K562 (cell line): ENCODE data around the gene RNASEH1. TPM values are rescaled to one million over a fixed set of nuclear protein-coding genes. Genes with fewer than 3 reads are reported as not detected.

Experiments
- ATAC-seq: fragments of 200-7000 bp; cut with Tn5 transposase; 3 replicates; pipeline ENCODE4 v1.9.1; 2020; ENCODE audit warnings: moderate library complexity
- BruUV-seq: library from RNA; stranded (reverse); fragments of 400-500 nt; replicated peaks from 2 replicates; lab custom pipeline; 2021; lab: Mats Ljungman, UMichigan
- CTCF ChIA-PET: fragments of 300-600 bp; formaldehyde crosslinking; extraction: SDS; loops from one replicate; lab custom pipeline; 2021; ENCODE audit warnings: low intra/inter-chr PET ratio; lab: Yijun Ruan, JAX
- POLR2A ChIA-PET: fragments of 300-600, 350-650 bp; sonication (Branson Sonifier 250); formaldehyde crosslinking; extraction: SDS; loops from one replicate; lab custom pipeline; 2021; ENCODE audit warnings: antibody characterized with exemption, inconsistent platforms; lab: Yijun Ruan, JAX
- DNase-seq, 4 experiments: peaks; one replicate each; pipeline versions ENCODE4 v3.0.0 to v3.0.0-alpha.2; 2011 to 2018; ENCODE audit warnings: low spot score in 3 of 4, mixed read lengths in 3 of 4; ENCODE audit errors: extremely low read depth in 1 of 4
- FAIRE-seq: peaks from 2 replicates; lab custom pipeline; 2011; peaks lifted over from hg19 to GRCh38; lab: Jason Lieb, UNC
- H2AFZ ChIP-seq: 2 replicates; pipeline ENCODE4 v1.6.0; 2011; ENCODE audit warnings: low read depth, low read length, control low read depth, inconsistent platforms
- H3K27ac ChIP-seq: fragments of 200-600 bp; 3 replicates; pipeline ENCODE4 v1.8.0; 2011; ENCODE audit warnings: low read depth, mild to moderate bottlenecking, control low read depth, inconsistent platforms, low read length, moderate library complexity, mixed read lengths; ENCODE audit errors: extremely low read depth
- H3K27me3 ChIP-seq, 2 experiments: fragments of 300-600 bp in 1 of 2; 2 replicates in 1 of 2; 3 replicates in 1 of 2; pipeline versions ENCODE4 v1.6.0 to v1.8.0; 2011; ENCODE audit warnings: inconsistent platforms in 2 of 2, low read length in 2 of 2, mild to moderate bottlenecking in 1 of 2, mixed read lengths in 1 of 2, moderate library complexity in 1 of 2; ENCODE audit not compliant: control insufficient read depth in 2 of 2, insufficient read depth in 2 of 2
- H3K36me3 ChIP-seq: fragments of 300-600 bp; 3 replicates; pipeline ENCODE4 v1.8.0; 2011; ENCODE audit warnings: mild to moderate bottlenecking, low read length, inconsistent platforms; ENCODE audit not compliant: control insufficient read depth, insufficient read depth
- H3K4me1 ChIP-seq, 2 experiments: fragments of 200-600 bp in 1 of 2; replicated peaks in 1 of 2; 2 replicates in 1 of 2; 3 replicates in 1 of 2; pipeline versions ENCODE4 v1.5.1 to v1.8.0; 2011; ENCODE audit warnings: inconsistent platforms in 2 of 2, low read length in 2 of 2, mild to moderate bottlenecking in 1 of 2, mixed read lengths in 1 of 2, moderate library complexity in 1 of 2; ENCODE audit not compliant: control insufficient read depth in 2 of 2, insufficient read depth in 2 of 2
- H3K4me2 ChIP-seq: 2 replicates; pipeline ENCODE4 v1.6.1; 2011; ENCODE audit warnings: low read length, control low read depth, inconsistent platforms, mixed read lengths; ENCODE audit not compliant: insufficient read depth
- H3K4me3 ChIP-seq: fragments of 200-600 bp; sonication (generic), shearing (Covaris generic); 2 replicates; pipeline ENCODE4 v1.5.1; 2016; ENCODE audit warnings: control low read depth, inconsistent platforms
- H3K79me2 ChIP-seq: fragments of 200-600 bp; 3 replicates; pipeline ENCODE4 v1.8.0; 2011; ENCODE audit warnings: low read length, inconsistent platforms; ENCODE audit not compliant: control insufficient read depth, insufficient read depth
- H3K9ac ChIP-seq, 2 experiments: 2 replicates each; pipeline versions ENCODE4 v1.6.0 to v1.6.1; 2011; ENCODE audit warnings: low read depth in 2 of 2, low read length in 2 of 2, control low read depth in 1 of 2, inconsistent platforms in 1 of 2, mild to moderate bottlenecking in 1 of 2, mixed read lengths in 1 of 2; ENCODE audit not compliant: insufficient read depth in 1 of 2
- H3K9me1 ChIP-seq: one replicate; pipeline ENCODE4 v1.6.0; 2011; ENCODE audit warnings: inconsistent platforms, mild to moderate bottlenecking, low read length, moderate library complexity; ENCODE audit not compliant: control insufficient read depth, insufficient read depth
- H3K9me3 ChIP-seq: replicated peaks from 2 replicates; pipeline ENCODE4 v1.5.1; 2011; ENCODE audit warnings: low read depth, low read length, inconsistent platforms; ENCODE audit not compliant: control insufficient read depth, insufficient read depth
- H4K20me1 ChIP-seq: replicated peaks from 2 replicates; pipeline ENCODE4 v1.6.1; 2011; ENCODE audit warnings: low read length, inconsistent platforms, mixed read lengths; ENCODE audit not compliant: control insufficient read depth, insufficient read depth
- CTBP1 ChIP-seq: fragments of 450-650 bp; IDR thresholded peaks from 2 replicates; pipeline ENCODE4 v1.6.1; 2016; ENCODE audit warnings: borderline replicate concordance
- DACH1 ChIP-seq: fragments of 450-650 bp; IDR thresholded peaks from 2 replicates; pipeline ENCODE4 v1.6.1; 2018; ENCODE audit not compliant: partially characterized antibody
- E2F4 ChIP-seq: sonication (generic); formaldehyde crosslinking; IDR thresholded peaks from 2 replicates; pipeline ENCODE4 v1.8.0; 2022; ENCODE audit warnings: mild to moderate bottlenecking, low read depth, missing genetic modification reagents
- EP400 ChIP-seq: fragments of 450-650 bp; IDR thresholded peaks from 2 replicates; pipeline ENCODE4 v1.6.1; 2017; ENCODE audit warnings: antibody characterized with exemption, mild to moderate bottlenecking, moderate library complexity
- FOS ChIP-seq: IDR thresholded peaks from 3 replicates; pipeline ENCODE4 v1.6.1; 2011; ENCODE audit not compliant: insufficient read length; ENCODE audit errors: extremely low read depth
- GATA2 ChIP-seq: sonication (generic); formaldehyde crosslinking; IDR thresholded peaks from 2 replicates; pipeline ENCODE4 v1.4.0; 2020; ENCODE audit warnings: mild to moderate bottlenecking, missing genetic modification reagents
- GATAD2A ChIP-seq: fragments of 450-650 bp; IDR thresholded peaks from 2 replicates; pipeline ENCODE4 v1.6.1; 2017
- HLTF ChIP-seq: fragments of 450-650 bp; IDR thresholded peaks from 2 replicates; pipeline ENCODE4 v1.6.1; 2016
- MXI1 ChIP-seq: IDR thresholded peaks from 2 replicates; pipeline ENCODE4 v1.6.1; 2011; ENCODE audit warnings: low read depth, mild to moderate bottlenecking, improper control_type of control experiment, low read length
- PYGO2 ChIP-seq: fragments of 450-650 bp; IDR thresholded peaks from 2 replicates; pipeline ENCODE4 v1.6.1; 2016; ENCODE audit warnings: mild to moderate bottlenecking, missing genetic modification characterization, moderate library complexity, missing compliant biosample characterization
- SOX6 ChIP-seq: fragments of 450-650 bp; IDR thresholded peaks from 2 replicates; pipeline ENCODE4 v1.6.1; 2014; ENCODE audit warnings: mild to moderate bottlenecking
- SREBF1 ChIP-seq: fragments of 150-350 bp; IDR thresholded peaks from 2 replicates; pipeline ENCODE4 v1.6.1; 2014; ENCODE audit warnings: antibody characterized with exemption, low read depth, low read length, borderline replicate concordance
- UBTF ChIP-seq, 2 experiments: IDR thresholded peaks; 2 replicates each; pipeline ENCODE4 v1.6.1; 2012; ENCODE audit warnings: improper control_type of control experiment in 2 of 2, low read depth in 2 of 2, low read length in 2 of 2, borderline replicate concordance in 1 of 2
- ZBTB7A ChIP-seq: IDR thresholded peaks from 2 replicates; pipeline ENCODE4 v1.6.1; 2011; ENCODE audit warnings: low read depth, mild to moderate bottlenecking, low read length, moderate library complexity, borderline replicate concordance; ENCODE audit not compliant: control insufficient read depth
- ZKSCAN3 ChIP-seq: fragments of 250-450 bp; sonication (Bioruptor Pico); IDR thresholded peaks from 2 replicates; pipeline ENCODE4 v1.4.0; 2020
- ZMIZ1 ChIP-seq, 2 experiments: fragments of 150-350 bp in 1 of 2; IDR thresholded peaks; 2 replicates each; pipeline ENCODE4 v1.6.1; 2012 to 2016; ENCODE audit warnings: low read depth in 2 of 2, low read length in 2 of 2, mild to moderate bottlenecking in 1 of 2, moderate library complexity in 1 of 2
- ZNF77 ChIP-seq: fragments of 250-450 bp; sonication (Bioruptor Pico); IDR thresholded peaks from 2 replicates; pipeline ENCODE4 v1.5.0; 2020
- WGBS: fragments of 100-300 bp; shearing (Covaris generic); methylation state at CpG from one replicate; pipeline ENCODE4 v1.1.6; 2016; ENCODE audit warnings: low coverage, mixed read lengths; ENCODE audit not compliant: insufficient coverage; ENCODE audit errors: missing lambda C conversion rate; 5-methylcytosine and 5-hydroxymethylcytosine counted together
- in situ Hi-C: fragments of 300-500 bp; cut with MboI; formaldehyde crosslinking; loops from 4 replicates; pipeline ENCODE4 v1.15.0; 2018; ENCODE audit warnings: inconsistent platforms, mixed read lengths
- intact Hi-C: fragments of 100-400 bp; cut with micrococcal nuclease; formaldehyde crosslinking; loops from 2 replicates; pipeline ENCODE4 v1.14.2; 2022
- polyA plus RNA-seq, 8 experiments: library from polyadenylated mRNA; depleted of rRNA in 4 of 8; stranded (reverse) in 5 of 8; unstranded in 3 of 8; fragments of >200 nt; fragmentation: Nextera tagmentation in 2 of 8; fragmentation: Illumina TruSeq in 1 of 8; extraction: Ambion mirVana in 2 of 8; extraction: Trizol in 1 of 8; gene quantifications; 2 replicates each; pipeline versions ENCODE4 v1.2.1 to v1.2.3, GENCODE V29; 2011 to 2014; ENCODE audit warnings: inconsistent platforms in 1 of 8, missing spikeins in 1 of 8
- total RNA-seq, 7 experiments: library from RNA; depleted of rRNA in 6 of 7; stranded (reverse); fragments of >200 nt in 6 of 7; fragmentation: Illumina TruSeq in 2 of 7; extraction: Trizol in 2 of 7; gene quantifications; 2 replicates each; pipeline versions ENCODE4 v1.2.1 to v1.2.3, GENCODE V29; 2011 to 2021; ENCODE audit warnings: low replicate concordance in 1 of 7

The RNASEH1 gene
- total and polyA plus RNA-seq, 9 of the 15 experiments (the other 6 are each of a cell fraction or from before 2014, with no cell fraction given) = 25.7 to 47.5 (median 42.8) TPM

DNA sequence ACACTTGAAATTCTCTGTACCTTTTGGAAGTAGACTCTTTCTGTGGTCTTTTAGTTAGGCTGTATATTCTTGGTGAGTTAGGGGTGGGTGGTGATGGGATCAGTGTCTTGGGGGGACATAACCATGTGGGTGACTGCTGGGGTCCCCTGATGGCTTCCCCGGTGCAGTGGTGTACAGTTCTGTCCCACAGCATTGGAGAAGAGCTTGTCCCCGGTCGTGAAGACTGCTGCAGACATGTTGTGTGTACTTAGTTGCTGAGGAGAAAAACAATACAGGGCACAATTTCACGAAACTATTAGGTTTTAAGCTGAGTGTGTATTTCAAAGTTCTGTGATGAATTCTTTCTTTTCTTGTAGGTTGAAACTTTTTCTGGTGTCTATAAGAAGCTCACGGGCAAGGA lies 22.3 kb upstream of the RNASEH1 start:
- H3K4me2 ChIP-seq = no peak overlapping the region
- DNase-seq (no peak), ATAC-seq (no peak), FAIRE-seq (no peak)
- ChIA-PET POLR2A (interaction anchor here (1.2 to 1.6 kb wide), 3 partner anchors 15 to 22 kb away, joined by 4 to 8 read pairs (median 6); partner anchors contain the start of genes COLEC11 and RNASEH1), CTCF (no interaction called here)
- peaks cover 45% of the 10 kb centered on the region for H4K20me1 ChIP-seq
- intact Hi-C loops (no loop called here), in situ Hi-C loops (no loop called here)
- H3K27me3 ChIP-seq = no peaks in the 10 kb centered on the region
- peaks cover 48% of the 10 kb centered on the region for H3K79me2 ChIP-seq
- no peaks in the 10 kb centered on the region for H3K9me3 ChIP-seq
- WGBS = 87% methylated on average over 5 of the region's 5 CpGs
- H3K9ac ChIP-seq = no peak overlapping the region
- no peak overlapping the region for H3K4me3 ChIP-seq
- H3K9me1 ChIP-seq = no peaks in the 10 kb centered on the region
- H3K36me3 ChIP-seq = peaks cover 77% of the 10 kb centered on the region
- H3K4me1 ChIP-seq = peaks cover 15 to 31% of the 10 kb centered on the region in 2 experiments
- H2AFZ ChIP-seq = no peak overlapping the region
- BruUV-seq = no TSS peak
- no peak overlapping the region for H3K27ac ChIP-seq
- no peak for TF ChIP-seq MXI1
- no peak for TF ChIP-seq UBTF (IDR thresholded peaks at IDR 0.05; ENCODE audit: borderline replicate concordance in 1 of 2, low read depth in 2 of 2, low read length in 2 of 2)
- TF ChIP-seq EP400 = no peak
- TF ChIP-seq ZBTB7A = no peak
- TF ChIP-seq PYGO2 (tag) = no peak
- no peak for TF ChIP-seq ZMIZ1 (IDR thresholded peaks at IDR 0.05; ENCODE audit: low read depth in 2 of 2, low read length in 2 of 2)
- no peak for TF ChIP-seq GATA2 (CRISPR knock-in tag)
- no peak for TF ChIP-seq CTBP1
- TF ChIP-seq HLTF = no peak
- no peak for TF ChIP-seq E2F4 (CRISPR knock-in tag)
- TF ChIP-seq FOS = no peak
- TF ChIP-seq SOX6 = no peak
- TF ChIP-seq GATAD2A = no peak
- TF ChIP-seq SREBF1 = no peak
- no peak for TF ChIP-seq DACH1
- no peak for TF ChIP-seq ZKSCAN3 (CRISPR knock-in tag)
- TF ChIP-seq ZNF77 (CRISPR knock-in tag) = no peak
